Stomach (tissue), 4 donors: ENCODE measurements around the gene MUC6.

Experiments
- POLR2AphosphoS5 ChIP-seq, 3 donors: sonication (generic); formaldehyde crosslinking; IDR thresholded peaks; one replicate each; pipeline ENCODE4 v1.6.1; 2016; ENCODE audit warnings: antibody characterized with exemption in 3 of 3
- TF ChIP-seq, protein P1 (sequence below), 7 experiments: fragments of 450-650 bp in 4 of 7; fragments of 200-600 bp in 3 of 7; sonication (generic) in 3 of 7; IDR thresholded peaks; one replicate each; pipeline ENCODE4 v1.5.1; 2016 to 2019; ENCODE audit warnings: antibody characterized with exemption in 7 of 7, control low read depth in 2 of 7, mild to moderate bottlenecking in 1 of 7

GRCh38 chr11:1049431-1049891 is 12.9 kb upstream of the MUC6 start:
- TF ChIP-seq, protein P1, sequence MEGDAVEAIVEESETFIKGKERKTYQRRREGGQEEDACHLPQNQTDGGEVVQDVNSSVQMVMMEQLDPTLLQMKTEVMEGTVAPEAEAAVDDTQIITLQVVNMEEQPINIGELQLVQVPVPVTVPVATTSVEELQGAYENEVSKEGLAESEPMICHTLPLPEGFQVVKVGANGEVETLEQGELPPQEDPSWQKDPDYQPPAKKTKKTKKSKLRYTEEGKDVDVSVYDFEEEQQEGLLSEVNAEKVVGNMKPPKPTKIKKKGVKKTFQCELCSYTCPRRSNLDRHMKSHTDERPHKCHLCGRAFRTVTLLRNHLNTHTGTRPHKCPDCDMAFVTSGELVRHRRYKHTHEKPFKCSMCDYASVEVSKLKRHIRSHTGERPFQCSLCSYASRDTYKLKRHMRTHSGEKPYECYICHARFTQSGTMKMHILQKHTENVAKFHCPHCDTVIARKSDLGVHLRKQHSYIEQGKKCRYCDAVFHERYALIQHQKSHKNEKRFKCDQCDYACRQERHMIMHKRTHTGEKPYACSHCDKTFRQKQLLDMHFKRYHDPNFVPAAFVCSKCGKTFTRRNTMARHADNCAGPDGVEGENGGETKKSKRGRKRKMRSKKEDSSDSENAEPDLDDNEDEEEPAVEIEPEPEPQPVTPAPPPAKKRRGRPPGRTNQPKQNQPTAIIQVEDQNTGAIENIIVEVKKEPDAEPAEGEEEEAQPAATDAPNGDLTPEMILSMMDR (IDR thresholded peaks at IDR 0.05): no peak
- TF ChIP-seq POLR2AphosphoS5 (IDR thresholded peaks at IDR 0.05): peak in 1 of 3 donors; percentile 31
